Prostate gland (tissue), 2 donors: Measurements from ENCODE around the gene GNL3. TPM values are rescaled to one million over a fixed set of nuclear protein-coding genes. Genes with fewer than 3 reads are reported as not detected.

Experiments used
- DNase-seq: peaks from one replicate; pipeline ENCODE4 v3.0.0-alpha.2; 2019; ENCODE audit warnings: low spot score
- H3K27ac ChIP-seq, 2 donors: fragments of 200-600 bp; sonication (generic); 2 replicates each; pipeline ENCODE4 v1.5.1; 2017 to 2019
- H3K27me3 ChIP-seq: fragments of 200-600 bp; sonication (generic); replicated peaks from 2 replicates; pipeline ENCODE4 v1.5.1; 2019; ENCODE audit not compliant: insufficient read depth
- H3K36me3 ChIP-seq, 2 donors: fragments of 200-600 bp; sonication (generic); 1 replicate in 1 of 2; 2 replicates in 1 of 2; pipeline versions ENCODE4 v1.5.1 to v1.8.1; 2017 to 2019
- H3K4me1 ChIP-seq: fragments of 200-600 bp; sonication (generic); replicated peaks from 2 replicates; pipeline ENCODE4 v1.5.1; 2019
- H3K4me3 ChIP-seq, 2 donors: fragments of 200-600 bp; sonication (generic); 2 replicates each; pipeline ENCODE4 v1.5.1; 2017 to 2019
- H3K9me3 ChIP-seq: fragments of 200-600 bp; sonication (generic); 2 replicates; pipeline ENCODE4 v1.5.1; 2017
- CTCF ChIP-seq, 4 experiments: fragments of 200-600 bp in 2 of 4; fragments of 450-650 bp in 2 of 4; sonication (generic) in 2 of 4; IDR thresholded peaks; 1 replicate in 3 of 4; 2 replicates in 1 of 4; pipeline ENCODE4 v1.5.1; 2016 to 2019; ENCODE audit warnings: antibody characterized with exemption in 4 of 4, mild to moderate bottlenecking in 2 of 4, moderate library complexity in 2 of 4
- POLR2A ChIP-seq: fragments of 450-650 bp; IDR thresholded peaks from one replicate; pipeline ENCODE4 v1.6.1; 2016; ENCODE audit warnings: antibody characterized with exemption, mild to moderate bottlenecking
- POLR2AphosphoS5 ChIP-seq: sonication (generic); formaldehyde crosslinking; IDR thresholded peaks from one replicate; pipeline ENCODE4 v1.6.1; 2017; ENCODE audit warnings: antibody characterized with exemption
- WGBS: methylation state at CpG from one replicate; pipeline ENCODE4 v1.1.5; 2018; 5-methylcytosine and 5-hydroxymethylcytosine counted together
- intact Hi-C: fragments of 100-400 bp; cut with DNase I; formaldehyde crosslinking; loops from one replicate; pipeline ENCODE4 v1.14.2; 2022
- total RNA-seq, 2 donors: library from RNA; depleted of rRNA; stranded (reverse); fragments of >200 nt; gene quantifications; one replicate each; pipeline ENCODE4 v1.1.0, GENCODE V29; 2016

Gene GNL3
- total RNA-seq, 2 donors from 2014 or later, result 50.7 to 116 TPM

- Histone ChIP-seq H3K36me3 (peaks cover 0 to 5% of the 10 kb centered on the region in 2 donors), H3K27ac (no peak overlapping the region), H3K27me3 (no peaks in the 10 kb centered on the region), H3K4me1 (no peaks in the 10 kb centered on the region), H3K4me3 (no peak overlapping the region), H3K9me3 (no peaks in the 10 kb centered on the region)
- no peak for TF ChIP-seq CTCF (IDR thresholded peaks at IDR 0.05)
- TF ChIP-seq POLR2A, result no peak
- TF ChIP-seq POLR2AphosphoS5, result no peak
- DNase-seq, result no peak
- WGBS, result 72% methylated on average over 1 of the region's 1 CpG
- intact Hi-C loops, result no loop called here
These were observed 35.4 kb upstream of the GNL3 start for GRCh38 chr3:52650439-52650838.

- TF ChIP-seq POLR2A (no peak), CTCF (IDR thresholded peaks at IDR 0.05) (no peak), POLR2AphosphoS5 (no peak)
- DNase-seq, result no peak
- H3K9me3 ChIP-seq, result no peaks in the 10 kb centered on the region
- intact Hi-C loops, result no loop called here
- H3K4me3 ChIP-seq, result no peak overlapping the region
- no peak overlapping the region for H3K27ac ChIP-seq
- no peaks in the 10 kb centered on the region for H3K4me1 ChIP-seq
- no peaks in the 10 kb centered on the region for H3K27me3 ChIP-seq
- H3K36me3 ChIP-seq, result peaks cover 0 to 6% of the 10 kb centered on the region in 2 donors
These were observed 34.2 kb upstream of the GNL3 start for GRCh38 chr3:52651592-52651991.

GRCh38 chr3:52655895-52656294 lies 29.9 kb upstream of the GNL3 start:
- H3K36me3 ChIP-seq, result peaks cover 4 to 9% of the 10 kb centered on the region in 2 donors
- intact Hi-C loops, result no loop called here
- H3K4me1 ChIP-seq, result no peaks in the 10 kb centered on the region
- no peak for DNase-seq
- TF ChIP-seq POLR2AphosphoS5 (no peak), CTCF (IDR thresholded peaks at IDR 0.05) (no peak), POLR2A (no peak)
- H3K27me3 ChIP-seq, result no peaks in the 10 kb centered on the region
- H3K27ac ChIP-seq, result no peak overlapping the region
- no peak overlapping the region for H3K4me3 ChIP-seq
- 89% methylated on average over 3 of the region's 3 CpGs for WGBS
- H3K9me3 ChIP-seq, result no peaks in the 10 kb centered on the region

- Histone ChIP-seq H3K36me3 (peaks cover 4 to 7% of the 10 kb centered on the region in 2 donors), H3K4me1 (no peaks in the 10 kb centered on the region), H3K4me3 (no peak overlapping the region), H3K27me3 (no peaks in the 10 kb centered on the region), H3K9me3 (no peaks in the 10 kb centered on the region), H3K27ac (no peak overlapping the region)
- TF ChIP-seq POLR2A (no peak), CTCF (IDR thresholded peaks at IDR 0.05) (no peak), POLR2AphosphoS5 (no peak)
- intact Hi-C loops, result no loop called here
- no peak for DNase-seq
- WGBS, result 93% methylated on average over 3 of the region's 3 CpGs
These were observed 25.8 kb upstream of the GNL3 start for GRCh38 chr3:52660046-52660445.

- TF ChIP-seq POLR2AphosphoS5 (no peak), POLR2A (no peak)
- Histone ChIP-seq H3K4me3 (no peak overlapping the region), H3K27me3 (no peaks in the 10 kb centered on the region), H3K27ac (no peak overlapping the region), H3K36me3 (peaks cover 0 to 3% of the 10 kb centered on the region in 2 donors), H3K9me3 (no peaks in the 10 kb centered on the region), H3K4me1 (no peaks in the 10 kb centered on the region)
- intact Hi-C loops, result no loop called here
- DNase-seq, result no peak
- 95% methylated on average over 3 of the region's 3 CpGs for WGBS
These were observed 22.7 kb upstream of the GNL3 start for GRCh38 chr3:52663098-52663497.
